H1 (cell line): Measurements from ENCODE around the gene RNF5. TPM values are rescaled to one million over a fixed set of nuclear protein-coding genes. Genes with fewer than 3 reads are reported as not detected.

Source experiments
- CTCF ChIA-PET: fragments of 300-600 bp; sonication (Branson Sonifier 250); formaldehyde crosslinking; loops from one replicate; lab custom pipeline; 2021; ENCODE audit not compliant: partially characterized antibody; lab: Charles Lee
- POLR2A ChIA-PET: fragments of 300-600 bp; sonication (Branson Sonifier 250); formaldehyde crosslinking; loops from one replicate; lab custom pipeline; 2021; ENCODE audit warnings: inconsistent platforms; ENCODE audit not compliant: partially characterized antibody; lab: Charles Lee
- DNase-seq, 2 experiments: peaks; one replicate each; pipeline versions ENCODE4 v3.0.0 to v3.0.0-alpha.2; 2010 to 2022; ENCODE audit warnings: low spot score in 2 of 2, low read depth in 1 of 2, mixed read lengths in 1 of 2
- FAIRE-seq: peaks from 2 replicates; lab custom pipeline; 2011; peaks lifted over from hg19 to GRCh38; lab: Jason Lieb, UNC
- H2AFZ ChIP-seq: 2 replicates; pipeline ENCODE4 v1.8.1; 2012; ENCODE audit warnings: low read length, inconsistent platforms
- H2AK5ac ChIP-seq: 2 replicates; pipeline ENCODE4 v1.6.1; 2013; ENCODE audit warnings: low read depth, low read length
- H2BK120ac ChIP-seq: replicated peaks from 2 replicates; pipeline ENCODE3; 2013; ENCODE audit warnings: low read depth, low read length, inconsistent platforms
- H2BK12ac ChIP-seq: 2 replicates; pipeline ENCODE4 v1.6.1; 2013; ENCODE audit warnings: low read depth, low read length
- H2BK15ac ChIP-seq: 2 replicates; pipeline ENCODE4 v1.6.1; 2013; ENCODE audit warnings: low read length
- H2BK20ac ChIP-seq: 2 replicates; pipeline ENCODE4 v1.6.1; 2013; ENCODE audit warnings: low read length
- H2BK5ac ChIP-seq: 2 replicates; pipeline ENCODE4 v1.6.1; 2013; ENCODE audit warnings: low read depth, low read length
- H3K14ac ChIP-seq: 2 replicates; pipeline ENCODE4 v1.6.1; 2013; ENCODE audit warnings: inconsistent platforms; ENCODE audit not compliant: insufficient read length
- H3K18ac ChIP-seq: 2 replicates; pipeline ENCODE4 v1.6.1; 2013; ENCODE audit warnings: low read length; ENCODE audit errors: extremely low read depth
- H3K23ac ChIP-seq: 2 replicates; pipeline ENCODE4 v1.6.1; 2013; ENCODE audit warnings: inconsistent platforms; ENCODE audit not compliant: insufficient read length
- H3K23me2 ChIP-seq: 2 replicates; pipeline ENCODE4 v1.6.1; 2013; ENCODE audit warnings: low read depth, low read length
- H3K27ac ChIP-seq: 2 replicates; pipeline ENCODE4 v1.6.1; 2011; ENCODE audit warnings: low read depth, low read length, inconsistent platforms
- H3K27me3 ChIP-seq, 4 experiments: replicated peaks in 1 of 4; 1 replicate in 1 of 4; 2 replicates in 3 of 4; pipeline versions ENCODE4 v1.6.1 to v1.8.1; 2011 to 2013; ENCODE audit warnings: low read length in 3 of 4, mild to moderate bottlenecking in 3 of 4, inconsistent platforms in 2 of 4, mixed read lengths in 2 of 4, moderate library complexity in 1 of 4; ENCODE audit not compliant: control insufficient read depth in 3 of 4, insufficient read depth in 3 of 4; ENCODE audit errors: extremely low read depth in 1 of 4
- H3K36me3 ChIP-seq, 4 experiments: 2 replicates each; pipeline versions ENCODE4 v1.6.1 to v1.8.1; 2011 to 2013; ENCODE audit warnings: mild to moderate bottlenecking in 4 of 4, low read length in 3 of 4, moderate library complexity in 2 of 4, control low read depth in 1 of 4, inconsistent platforms in 1 of 4; ENCODE audit not compliant: insufficient read depth in 4 of 4, control insufficient read depth in 2 of 4
- H3K4ac ChIP-seq: replicated peaks from 2 replicates; pipeline ENCODE3; 2013; ENCODE audit warnings: low read length, low read depth, mixed read lengths, inconsistent platforms; ENCODE audit not compliant: insufficient read length
- H3K4me1 ChIP-seq, 4 experiments: replicated peaks in 1 of 4; 1 replicate in 1 of 4; 2 replicates in 3 of 4; pipeline versions ENCODE4 v1.6.1 to v1.8.1; 2011 to 2013; ENCODE audit warnings: low read length in 3 of 4, inconsistent platforms in 2 of 4, mixed read lengths in 1 of 4; ENCODE audit not compliant: insufficient read depth in 4 of 4, control insufficient read depth in 3 of 4
- H3K4me2 ChIP-seq, 2 experiments: 2 replicates each; pipeline versions ENCODE4 v1.6.1 to v1.8.1; 2011 to 2013; ENCODE audit warnings: low read depth in 2 of 2, low read length in 2 of 2, control low read depth in 1 of 2, inconsistent platforms in 1 of 2, mild to moderate bottlenecking in 1 of 2; ENCODE audit not compliant: insufficient read depth in 1 of 2
- H3K4me3 ChIP-seq, 4 experiments: fragments of 200-600, 300-600 bp in 1 of 4; sonication (generic), shearing (Covaris generic), sonication (Bioruptor Twin) in 1 of 4; 2 replicates each; pipeline versions ENCODE4 v1.5.1 to v1.8.1; 2011 to 2016; ENCODE audit warnings: low read length in 4 of 4, low read depth in 3 of 4, control low read depth in 2 of 4, inconsistent platforms in 2 of 4, mild to moderate bottlenecking in 2 of 4, mixed read lengths in 1 of 4, moderate library complexity in 1 of 4; ENCODE audit not compliant: insufficient read depth in 2 of 4; ENCODE audit errors: extremely low read depth in 1 of 4
- H3K56ac ChIP-seq: replicated peaks from 2 replicates; pipeline ENCODE3; 2013; ENCODE audit warnings: low read depth, mild to moderate bottlenecking, mixed read lengths, low read length, inconsistent platforms; ENCODE audit not compliant: insufficient read length
- H3K79me1 ChIP-seq: 2 replicates; pipeline ENCODE4 v1.6.1; 2013; ENCODE audit warnings: low read depth, low read length, control low read depth
- H3K79me2 ChIP-seq, 2 experiments: 2 replicates each; pipeline versions ENCODE4 v1.6.1 to v1.8.1; 2012 to 2013; ENCODE audit warnings: low read length in 2 of 2, mild to moderate bottlenecking in 2 of 2, inconsistent platforms in 1 of 2; ENCODE audit not compliant: insufficient read depth in 2 of 2, control insufficient read depth in 1 of 2
- H3K9ac ChIP-seq, 4 experiments: replicated peaks in 1 of 4; 1 replicate in 1 of 4; 2 replicates in 3 of 4; pipeline versions ENCODE4 v1.6.1 to v1.8.1; 2011 to 2013; ENCODE audit warnings: low read depth in 3 of 4, low read length in 3 of 4, control low read depth in 2 of 4, mild to moderate bottlenecking in 2 of 4, moderate library complexity in 2 of 4, inconsistent platforms in 1 of 4; ENCODE audit errors: extremely low read depth in 1 of 4
- H3K9me3 ChIP-seq, 2 experiments: 2 replicates each; pipeline versions ENCODE4 v1.6.1 to v1.8.1; 2012 to 2013; ENCODE audit warnings: mild to moderate bottlenecking in 2 of 2, moderate library complexity in 2 of 2, control low read depth in 1 of 2, inconsistent platforms in 1 of 2, low read depth in 1 of 2, low read length in 1 of 2, mixed read lengths in 1 of 2; ENCODE audit not compliant: insufficient read depth in 2 of 2
- H4K20me1 ChIP-seq, 2 experiments: replicated peaks in 1 of 2; 2 replicates each; pipeline versions ENCODE3 to v1.8.1; 2011 to 2013; ENCODE audit warnings: inconsistent platforms in 2 of 2, low read length in 2 of 2, mild to moderate bottlenecking in 1 of 2; ENCODE audit not compliant: insufficient read depth in 2 of 2, control insufficient read depth in 1 of 2
- H4K5ac ChIP-seq: 2 replicates; pipeline ENCODE4 v1.6.1; 2013; ENCODE audit warnings: low read length, low read depth, mixed read lengths, inconsistent platforms; ENCODE audit not compliant: insufficient read length
- H4K8ac ChIP-seq: 2 replicates; pipeline ENCODE4 v1.8.0; 2013; ENCODE audit warnings: mild to moderate bottlenecking, moderate library complexity, low read length, inconsistent platforms; ENCODE audit not compliant: insufficient read depth; ENCODE audit errors: extremely low read depth
- H4K91ac ChIP-seq: replicated peaks from 2 replicates; pipeline ENCODE3; 2013; ENCODE audit warnings: low read length, mixed read lengths, inconsistent platforms; ENCODE audit not compliant: insufficient read length
- CBX8 ChIP-seq: fragments of 300-800, 300-1000 bp; sonication (generic); IDR thresholded peaks from 2 replicates; pipeline ENCODE4 v1.7.1; 2016; ENCODE audit warnings: low read depth, low read length, borderline replicate concordance
- POLR2A ChIP-seq, 2 experiments: IDR thresholded peaks; 1 replicate in 1 of 2; 2 replicates in 1 of 2; pipeline ENCODE4 v1.6.1; 2011; ENCODE audit warnings: low read depth in 2 of 2, low read length in 2 of 2, mild to moderate bottlenecking in 2 of 2; ENCODE audit errors: control extremely low read depth in 1 of 2
- WGBS, 2 experiments: shearing (Covaris generic) in 1 of 2; methylation state at CpG; one replicate each; pipeline versions ENCODE4 v1.1.6 to v1.1.7; 2013 to 2015; ENCODE audit warnings: low lambda C conversion rate in 2 of 2, mixed read lengths in 2 of 2, inconsistent platforms in 1 of 2, low coverage in 1 of 2, missing lambda C conversion rate in 1 of 2; ENCODE audit not compliant: insufficient replicate concordance in 2 of 2, insufficient coverage in 1 of 2, insufficient read length in 1 of 2; ENCODE audit errors: extremely low coverage in 1 of 2, missing lambda C conversion rate in 1 of 2; 5-methylcytosine and 5-hydroxymethylcytosine counted together
- polyA plus RNA-seq, 7 experiments: library from polyadenylated mRNA; depleted of rRNA in 3 of 7; stranded (reverse) in 5 of 7; unstranded in 2 of 7; fragments of >200 nt in 5 of 7; fragments of 200-250 nt in 2 of 7; gene quantifications; 1 replicate in 5 of 7; 2 replicates in 1 of 7; 4 replicates in 1 of 7; pipeline versions ENCODE4 v1.2.1 to v1.2.3, GENCODE V29; 2011 to 2013; ENCODE audit warnings: missing spikeins in 2 of 7, mixed read lengths in 2 of 7
- total RNA-seq: library from RNA; stranded (reverse); fragmentation: NEBNext Ultra II Directional; extraction: Animal tissue kit (Norgen Biotek cat#: 25700); gene quantifications from 2 replicates; pipeline ENCODE4 v1.2.1, GENCODE V29; 2021

RNF5 gene
- total and polyA plus RNA-seq, 2 of the 8 experiments (the other 6 are each of a cell fraction or from before 2014, with no cell fraction given) = 90.0 to 158 TPM

GRCh38 chr6:32182555-32182981, 4.4 kb downstream of the RNF5 start:
- Histone ChIP-seq H3K36me3 (peaks cover 6 to 38% (median 30%) of the 10 kb centered on the region in 4 experiments), H3K79me1 (peaks cover 7% of the 10 kb centered on the region), H3K4me1 (peaks cover 0 to 8% (median under 1%) of the 10 kb centered on the region in 4 experiments; a peak in 4 of 7 replicates), H3K4me3 (no peak overlapping the region)
- POLR2A ChIA-PET = interaction anchor here (1.0 to 7.9 kb wide), 6 partner anchors 10 to 788 kb away, joined by 3 to 194 read pairs (median 4); partner anchors contain the start of genes GPSM3, PBX2 and PRRT1
- no peak for TF ChIP-seq CBX8
- peak in 1 of 2 experiments; percentile 48; a peak in 1 of 3 replicates for TF ChIP-seq POLR2A (IDR thresholded peaks at IDR 0.05; ENCODE audit: control extremely low read depth in 1 of 2, low read depth in 2 of 2, low read length in 2 of 2)
- TF ChIP-seq, all 59 proteins: peak for 1
- Histone ChIP-seq H3K4ac (no peak overlapping the region), H3K9me3 (no peaks in the 10 kb centered on the region), H2BK15ac (no peak overlapping the region), H3K27me3 (no peaks in the 10 kb centered on the region; a peak in 1 of 7 replicates), H3K27ac (no peak overlapping the region; the same call in 1 of the 2 replicates), H3K56ac (no peak overlapping the region), H3K9ac (no peak overlapping the region), H3K18ac (no peak overlapping the region), H3K23ac (no peak overlapping the region), H2BK120ac (no peak overlapping the region), H4K91ac (no peak overlapping the region), H2BK20ac (no peak overlapping the region), H4K20me1 (peaks cover 0 to 3% of the 10 kb centered on the region in 2 experiments), H3K14ac (no peak overlapping the region), H2BK12ac (0 out of 2 replicates have a peak overlapping the region, but pooled peaks have one; percentile 17), H3K79me2 (peaks cover 0 to 12% of the 10 kb centered on the region in 2 experiments; a peak in 2 of 4 replicates), H3K4me2 (no peak overlapping the region), H2AFZ (no peak overlapping the region), H4K5ac (no peak overlapping the region), H4K8ac (no peak overlapping the region), H3K23me2 (peaks cover 10% of the 10 kb centered on the region), H2BK5ac (peak overlapping the region; percentile 4; the same call in 1 of the 2 replicates), H2AK5ac (no peak overlapping the region)
- DNase-seq (no peak), FAIRE-seq (no peak)
- CTCF ChIA-PET = interaction anchor here (1.1 to 2.0 kb wide), 7 partner anchors 10 to 66 kb away, joined by 3 to 8 read pairs (median 3); partner anchors contain the start of gene EGFL8
- WGBS, 2 experiments = 94% methylated on average over 10 of the region's 10 CpGs; no CpG with 5 or more reads in 1 of the 2 experiments
